HepG2 (cell line): ENCODE results near the gene KCTD6. TPM values are rescaled to one million over a fixed set of nuclear protein-coding genes. Genes with fewer than 3 reads are reported as not detected.

Source experiments
- HOXA5 ChIP-seq: sonication (generic); formaldehyde crosslinking; IDR thresholded peaks from 2 replicates; pipeline ENCODE4 v1.4.0; 2020; ENCODE audit warnings: missing genetic modification reagents
- IRX3 ChIP-seq: sonication (generic); formaldehyde crosslinking; IDR thresholded peaks from 2 replicates; pipeline ENCODE4 v1.8.1; 2023; ENCODE audit warnings: mild to moderate bottlenecking, low read depth, missing genetic modification reagents, borderline replicate concordance
- NFE2 ChIP-seq: sonication (generic); formaldehyde crosslinking; IDR thresholded peaks from 2 replicates; pipeline ENCODE4 v1.4.0; 2020; ENCODE audit warnings: missing genetic modification reagents
- NR2C2 ChIP-seq: sonication (generic); formaldehyde crosslinking; IDR thresholded peaks from 2 replicates; pipeline ENCODE4 v1.4.0; 2020; ENCODE audit warnings: missing genetic modification reagents, mild to moderate bottlenecking, moderate library complexity, borderline replicate concordance
- SIN3A ChIP-seq: IDR thresholded peaks from 2 replicates; pipeline ENCODE4 v1.6.1; 2011; ENCODE audit warnings: low read depth, mild to moderate bottlenecking, control low read depth, low read length, borderline replicate concordance
- STAT6 ChIP-seq: sonication (generic); formaldehyde crosslinking; IDR thresholded peaks from 2 replicates; pipeline ENCODE4 v1.4.0; 2020; ENCODE audit warnings: missing genetic modification reagents, mild to moderate bottlenecking, borderline replicate concordance
- TAF1 ChIP-seq: sonication (generic); formaldehyde crosslinking; IDR thresholded peaks from 2 replicates; pipeline ENCODE4 v1.4.0; 2020; ENCODE audit warnings: missing genetic modification reagents
- ZFP36 ChIP-seq: fragments of 150-350 bp; IDR thresholded peaks from 2 replicates; pipeline ENCODE4 v1.6.1; 2018; ENCODE audit warnings: borderline replicate concordance, low read length, low read depth; ENCODE audit not compliant: partially characterized antibody
- ZIK1 ChIP-seq: sonication (generic); formaldehyde crosslinking; IDR thresholded peaks from 2 replicates; pipeline ENCODE4 v1.5.0; 2020; ENCODE audit warnings: mild to moderate bottlenecking, low read depth, missing genetic modification reagents, borderline replicate concordance
- ZNF124 ChIP-seq: sonication (generic); formaldehyde crosslinking; IDR thresholded peaks from 2 replicates; pipeline ENCODE4 v1.4.0; 2020; ENCODE audit warnings: missing genetic modification reagents
- ZNF549 ChIP-seq: sonication (generic); formaldehyde crosslinking; IDR thresholded peaks from 2 replicates; pipeline ENCODE4 v1.5.0; 2020; ENCODE audit warnings: missing genetic modification reagents
- ZNF746 ChIP-seq: sonication (generic); formaldehyde crosslinking; IDR thresholded peaks from 2 replicates; pipeline ENCODE4 v1.8.0; 2022; ENCODE audit warnings: mild to moderate bottlenecking, missing genetic modification reagents
- ZSCAN12 ChIP-seq: sonication (generic); formaldehyde crosslinking; IDR thresholded peaks from 2 replicates; pipeline ENCODE4 v1.9.0; 2021; ENCODE audit warnings: mild to moderate bottlenecking, missing genetic modification reagents
- polyA plus RNA-seq, 8 experiments: library from polyadenylated mRNA; depleted of rRNA in 3 of 8; stranded (reverse) in 7 of 8; unstranded in 1 of 8; fragments of >200 nt; fragmentation: Illumina TruSeq in 4 of 8; extraction: Trizol in 4 of 8; gene quantifications; 2 replicates each; pipeline versions ENCODE4 v1.2.1 to v1.2.3, GENCODE V29; 2011 to 2016; ENCODE audit warnings: low read depth in 4 of 8, missing spikeins in 1 of 8, mixed read lengths in 1 of 8; ENCODE audit not compliant: insufficient read depth in 1 of 8
- total RNA-seq, 5 experiments: library from RNA; depleted of rRNA; stranded (reverse); fragments of >200 nt; fragmentation: Illumina TruSeq; extraction: Trizol; gene quantifications; 2 replicates each; pipeline ENCODE4 v1.2.3, GENCODE V29; 2016; ENCODE audit warnings: low read depth in 1 of 5
- TF ChIP-seq, protein P1 (sequence below): sonication (generic); formaldehyde crosslinking; IDR thresholded peaks from 2 replicates; pipeline ENCODE4 v1.4.0; 2020; ENCODE audit warnings: missing genetic modification reagents
- TF ChIP-seq, protein P2 (sequence below): sonication (generic); formaldehyde crosslinking; conservative IDR thresholded peaks from 2 replicates; pipeline ENCODE4 v1.4.0; 2020; ENCODE audit warnings: missing genetic modification reagents
- TF ChIP-seq, protein P3 (sequence below): sonication (generic); formaldehyde crosslinking; IDR thresholded peaks from 2 replicates; pipeline ENCODE4 v1.5.0; 2020; ENCODE audit warnings: mild to moderate bottlenecking, missing genetic modification reagents
- TF ChIP-seq, protein P4 (sequence below): sonication (generic); formaldehyde crosslinking; IDR thresholded peaks from 2 replicates; pipeline ENCODE4 v1.5.0; 2020; ENCODE audit warnings: missing genetic modification reagents

Gene KCTD6
- total and polyA plus RNA-seq, 2 of the 13 experiments (the other 11 are each of a cell fraction or from before 2014, with no cell fraction given), result 13.4 to 14.2 TPM

DNA sequence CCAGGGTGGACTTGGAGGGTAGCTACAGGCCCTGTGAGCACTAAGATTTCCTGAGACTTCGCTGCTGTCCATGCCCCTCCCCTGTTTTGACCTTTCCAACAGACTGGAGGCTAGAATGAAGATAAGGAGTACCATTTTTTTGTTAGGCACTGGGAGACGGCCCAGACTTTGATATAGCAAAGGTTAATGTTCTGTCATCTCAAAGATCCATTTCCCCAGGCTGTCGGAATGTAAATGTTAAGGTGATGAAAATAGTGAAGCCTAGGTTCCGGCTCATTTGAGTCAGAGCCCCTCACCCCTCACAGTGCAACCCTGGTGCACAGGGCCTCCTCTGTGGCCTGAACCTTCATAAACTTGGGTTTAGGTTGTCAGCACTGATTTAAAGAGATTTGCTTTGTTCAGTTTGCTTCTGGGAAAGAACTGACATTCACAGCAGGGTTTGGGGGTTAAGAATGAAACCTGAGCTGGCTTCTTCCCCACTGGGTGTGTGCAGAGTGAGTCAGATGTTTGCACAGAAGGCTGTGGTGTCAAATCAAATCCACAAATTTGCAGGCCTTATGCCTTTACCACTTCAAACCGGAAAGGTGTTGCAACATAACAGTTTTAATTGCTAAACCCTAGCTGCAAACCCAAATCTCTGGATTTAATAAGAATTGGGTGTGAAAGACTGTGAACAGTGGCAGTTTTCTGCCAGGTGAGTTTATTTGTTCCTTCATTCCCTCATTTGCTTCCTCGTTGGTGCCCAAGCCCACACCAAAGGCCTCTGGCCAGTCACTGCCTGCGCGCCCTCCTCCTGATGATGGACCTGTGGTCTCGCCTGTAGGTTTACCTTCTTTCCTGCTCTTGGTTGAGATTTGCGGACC, 20.6 kb upstream of the KCTD6 start (continued):
- peak; percentile 84; the same call in 1 of the 2 replicates for TF ChIP-seq STAT6 (CRISPR knock-in tag)
- TF ChIP-seq, protein P1, sequence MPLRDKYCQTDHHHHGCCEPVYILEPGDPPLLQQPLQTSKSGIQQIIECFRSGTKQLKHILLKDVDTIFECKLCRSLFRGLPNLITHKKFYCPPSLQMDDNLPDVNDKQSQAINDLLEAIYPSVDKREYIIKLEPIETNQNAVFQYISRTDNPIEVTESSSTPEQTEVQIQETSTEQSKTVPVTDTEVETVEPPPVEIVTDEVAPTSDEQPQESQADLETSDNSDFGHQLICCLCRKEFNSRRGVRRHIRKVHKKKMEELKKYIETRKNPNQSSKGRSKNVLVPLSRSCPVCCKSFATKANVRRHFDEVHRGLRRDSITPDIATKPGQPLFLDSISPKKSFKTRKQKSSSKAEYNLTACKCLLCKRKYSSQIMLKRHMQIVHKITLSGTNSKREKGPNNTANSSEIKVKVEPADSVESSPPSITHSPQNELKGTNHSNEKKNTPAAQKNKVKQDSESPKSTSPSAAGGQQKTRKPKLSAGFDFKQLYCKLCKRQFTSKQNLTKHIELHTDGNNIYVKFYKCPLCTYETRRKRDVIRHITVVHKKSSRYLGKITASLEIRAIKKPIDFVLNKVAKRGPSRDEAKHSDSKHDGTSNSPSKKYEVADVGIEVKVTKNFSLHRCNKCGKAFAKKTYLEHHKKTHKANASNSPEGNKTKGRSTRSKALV (CRISPR knock-in tag), result 0 out of 2 replicates have a peak, but pooled peaks have one; percentile 68
- TF ChIP-seq, protein P2, sequence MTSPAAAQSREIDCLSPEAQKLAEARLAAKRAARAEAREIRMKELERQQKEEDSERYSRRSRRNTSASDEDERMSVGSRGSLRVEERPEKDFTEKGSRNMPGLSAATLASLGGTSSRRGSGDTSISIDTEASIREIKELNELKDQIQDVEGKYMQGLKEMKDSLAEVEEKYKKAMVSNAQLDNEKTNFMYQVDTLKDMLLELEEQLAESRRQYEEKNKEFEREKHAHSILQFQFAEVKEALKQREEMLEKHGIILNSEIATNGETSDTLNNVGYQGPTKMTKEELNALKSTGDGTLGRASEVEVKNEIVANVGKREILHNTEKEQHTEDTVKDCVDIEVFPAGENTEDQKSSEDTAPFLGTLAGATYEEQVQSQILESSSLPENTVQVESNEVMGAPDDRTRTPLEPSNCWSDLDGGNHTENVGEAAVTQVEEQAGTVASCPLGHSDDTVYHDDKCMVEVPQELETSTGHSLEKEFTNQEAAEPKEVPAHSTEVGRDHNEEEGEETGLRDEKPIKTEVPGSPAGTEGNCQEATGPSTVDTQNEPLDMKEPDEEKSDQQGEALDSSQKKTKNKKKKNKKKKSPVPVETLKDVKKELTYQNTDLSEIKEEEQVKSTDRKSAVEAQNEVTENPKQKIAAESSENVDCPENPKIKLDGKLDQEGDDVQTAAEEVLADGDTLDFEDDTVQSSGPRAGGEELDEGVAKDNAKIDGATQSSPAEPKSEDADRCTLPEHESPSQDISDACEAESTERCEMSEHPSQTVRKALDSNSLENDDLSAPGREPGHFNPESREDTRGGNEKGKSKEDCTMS (CRISPR knock-in tag), result no peak
- no peak for TF ChIP-seq ZNF549
- TF ChIP-seq, protein P3, sequence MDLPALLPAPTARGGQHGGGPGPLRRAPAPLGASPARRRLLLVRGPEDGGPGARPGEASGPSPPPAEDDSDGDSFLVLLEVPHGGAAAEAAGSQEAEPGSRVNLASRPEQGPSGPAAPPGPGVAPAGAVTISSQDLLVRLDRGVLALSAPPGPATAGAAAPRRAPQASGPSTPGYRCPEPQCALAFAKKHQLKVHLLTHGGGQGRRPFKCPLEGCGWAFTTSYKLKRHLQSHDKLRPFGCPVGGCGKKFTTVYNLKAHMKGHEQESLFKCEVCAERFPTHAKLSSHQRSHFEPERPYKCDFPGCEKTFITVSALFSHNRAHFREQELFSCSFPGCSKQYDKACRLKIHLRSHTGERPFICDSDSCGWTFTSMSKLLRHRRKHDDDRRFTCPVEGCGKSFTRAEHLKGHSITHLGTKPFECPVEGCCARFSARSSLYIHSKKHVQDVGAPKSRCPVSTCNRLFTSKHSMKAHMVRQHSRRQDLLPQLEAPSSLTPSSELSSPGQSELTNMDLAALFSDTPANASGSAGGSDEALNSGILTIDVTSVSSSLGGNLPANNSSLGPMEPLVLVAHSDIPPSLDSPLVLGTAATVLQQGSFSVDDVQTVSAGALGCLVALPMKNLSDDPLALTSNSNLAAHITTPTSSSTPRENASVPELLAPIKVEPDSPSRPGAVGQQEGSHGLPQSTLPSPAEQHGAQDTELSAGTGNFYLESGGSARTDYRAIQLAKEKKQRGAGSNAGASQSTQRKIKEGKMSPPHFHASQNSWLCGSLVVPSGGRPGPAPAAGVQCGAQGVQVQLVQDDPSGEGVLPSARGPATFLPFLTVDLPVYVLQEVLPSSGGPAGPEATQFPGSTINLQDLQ (CRISPR knock-in tag), result no peak
- no peak for TF ChIP-seq IRX3 (CRISPR knock-in tag)
- peak; percentile 80 for TF ChIP-seq ZNF746
- TF ChIP-seq NFE2 (CRISPR knock-in tag), result 0 out of 2 replicates have a peak, but pooled peaks have one; percentile 5
- no peak for TF ChIP-seq ZSCAN12 (CRISPR knock-in tag)
- TF ChIP-seq ZNF124 (CRISPR knock-in tag), result 0 out of 2 replicates have a peak, but pooled peaks have one; percentile 34
- TF ChIP-seq, protein P4, sequence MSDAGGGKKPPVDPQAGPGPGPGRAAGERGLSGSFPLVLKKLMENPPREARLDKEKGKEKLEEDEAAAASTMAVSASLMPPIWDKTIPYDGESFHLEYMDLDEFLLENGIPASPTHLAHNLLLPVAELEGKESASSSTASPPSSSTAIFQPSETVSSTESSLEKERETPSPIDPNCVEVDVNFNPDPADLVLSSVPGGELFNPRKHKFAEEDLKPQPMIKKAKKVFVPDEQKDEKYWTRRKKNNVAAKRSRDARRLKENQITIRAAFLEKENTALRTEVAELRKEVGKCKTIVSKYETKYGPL (CRISPR knock-in tag), result no peak
- TF ChIP-seq ZFP36, result no peak
- peak; percentile 59; the same call in 1 of the 2 replicates for TF ChIP-seq SIN3A
- peak; percentile 23; the same call in 1 of the 2 replicates for TF ChIP-seq TAF1
- peak; percentile 56; the same call in 1 of the 2 replicates for TF ChIP-seq NR2C2 (CRISPR knock-in tag)
- peak; percentile 47; the same call in 1 of the 2 replicates for TF ChIP-seq HOXA5 (CRISPR knock-in tag)
- TF ChIP-seq ZIK1, result no peak
